Ishikawa (cell line): ENCODE results near the gene TTLL6.

Source experiments
- CEBPB ChIP-seq: IDR thresholded peaks from 2 replicates; pipeline ENCODE4 v1.6.1; 2012
- CREB1 ChIP-seq: IDR thresholded peaks from 2 replicates; pipeline ENCODE4 v1.6.1; 2012; ENCODE audit warnings: low read depth
- EGR1 ChIP-seq: IDR thresholded peaks from 2 replicates; pipeline ENCODE4 v1.6.1; 2012
- EP300 ChIP-seq: IDR thresholded peaks from 2 replicates; pipeline ENCODE4 v1.6.1; 2012; ENCODE audit warnings: borderline replicate concordance
- FOXM1 ChIP-seq: IDR thresholded peaks from 2 replicates; pipeline ENCODE4 v1.6.1; 2012; ENCODE audit warnings: low read depth, borderline replicate concordance
- MAX ChIP-seq: IDR thresholded peaks from 2 replicates; pipeline ENCODE4 v1.6.1; 2012
- NFIC ChIP-seq: IDR thresholded peaks from 2 replicates; pipeline ENCODE4 v1.6.1; 2012
- RAD21 ChIP-seq: IDR thresholded peaks from 2 replicates; pipeline ENCODE4 v1.6.1; 2012; ENCODE audit warnings: low read depth
- REST ChIP-seq: IDR thresholded peaks from 2 replicates; pipeline ENCODE4 v1.6.1; 2012; ENCODE audit warnings: low read depth, mild to moderate bottlenecking
- TAF1 ChIP-seq: IDR thresholded peaks from 2 replicates; pipeline ENCODE4 v1.6.1; 2012; ENCODE audit warnings: low read depth, mild to moderate bottlenecking
- TCF12 ChIP-seq: IDR thresholded peaks from 2 replicates; pipeline ENCODE4 v1.6.1; 2012; ENCODE audit warnings: low read depth
- TEAD4 ChIP-seq: IDR thresholded peaks from 2 replicates; pipeline ENCODE4 v1.6.1; 2012
- YY1 ChIP-seq: IDR thresholded peaks from 2 replicates; pipeline ENCODE4 v1.6.1; 2012; ENCODE audit warnings: low read depth
- ZBTB7A ChIP-seq: IDR thresholded peaks from 2 replicates; pipeline ENCODE4 v1.6.1; 2012; ENCODE audit warnings: low read depth
- TF ChIP-seq, protein P1 (sequence below): IDR thresholded peaks from 2 replicates; pipeline ENCODE4 v1.6.1; 2012

TTLL6 gene

GRCh38 chr17:48830840-48831548 lies 14.0 kb upstream of the TTLL6 start, which contains the start of gene CALCOCO2:
CALCOCO2 (plus strand) TSS chr17:48831035; CDS start chr17:48841708, 10,673 bp downstream.
- peak; percentile 66 for TF ChIP-seq REST
- peak; percentile 46; the same call in 1 of the 2 replicates for TF ChIP-seq TAF1
- no peak for TF ChIP-seq ZBTB7A
- no peak for TF ChIP-seq FOXM1
- no peak for TF ChIP-seq TCF12
- no peak; the same call in 1 of the 2 replicates for TF ChIP-seq MAX
- TF ChIP-seq EGR1 = peak; percentile 12; the same call in 1 of the 2 replicates
- TF ChIP-seq CEBPB = peak; percentile 63; the same call in 1 of the 2 replicates
- TF ChIP-seq, protein P1, sequence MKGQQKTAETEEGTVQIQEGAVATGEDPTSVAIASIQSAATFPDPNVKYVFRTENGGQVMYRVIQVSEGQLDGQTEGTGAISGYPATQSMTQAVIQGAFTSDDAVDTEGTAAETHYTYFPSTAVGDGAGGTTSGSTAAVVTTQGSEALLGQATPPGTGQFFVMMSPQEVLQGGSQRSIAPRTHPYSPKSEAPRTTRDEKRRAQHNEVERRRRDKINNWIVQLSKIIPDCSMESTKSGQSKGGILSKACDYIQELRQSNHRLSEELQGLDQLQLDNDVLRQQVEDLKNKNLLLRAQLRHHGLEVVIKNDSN = 0 out of 2 replicates have a peak, but pooled peaks have one; percentile 17
- no peak for TF ChIP-seq TEAD4
- no peak for TF ChIP-seq EP300
- TF ChIP-seq NFIC = no peak
- TF ChIP-seq RAD21 = no peak
- no peak for TF ChIP-seq YY1
- peak; percentile 74 for TF ChIP-seq CREB1

DNA sequence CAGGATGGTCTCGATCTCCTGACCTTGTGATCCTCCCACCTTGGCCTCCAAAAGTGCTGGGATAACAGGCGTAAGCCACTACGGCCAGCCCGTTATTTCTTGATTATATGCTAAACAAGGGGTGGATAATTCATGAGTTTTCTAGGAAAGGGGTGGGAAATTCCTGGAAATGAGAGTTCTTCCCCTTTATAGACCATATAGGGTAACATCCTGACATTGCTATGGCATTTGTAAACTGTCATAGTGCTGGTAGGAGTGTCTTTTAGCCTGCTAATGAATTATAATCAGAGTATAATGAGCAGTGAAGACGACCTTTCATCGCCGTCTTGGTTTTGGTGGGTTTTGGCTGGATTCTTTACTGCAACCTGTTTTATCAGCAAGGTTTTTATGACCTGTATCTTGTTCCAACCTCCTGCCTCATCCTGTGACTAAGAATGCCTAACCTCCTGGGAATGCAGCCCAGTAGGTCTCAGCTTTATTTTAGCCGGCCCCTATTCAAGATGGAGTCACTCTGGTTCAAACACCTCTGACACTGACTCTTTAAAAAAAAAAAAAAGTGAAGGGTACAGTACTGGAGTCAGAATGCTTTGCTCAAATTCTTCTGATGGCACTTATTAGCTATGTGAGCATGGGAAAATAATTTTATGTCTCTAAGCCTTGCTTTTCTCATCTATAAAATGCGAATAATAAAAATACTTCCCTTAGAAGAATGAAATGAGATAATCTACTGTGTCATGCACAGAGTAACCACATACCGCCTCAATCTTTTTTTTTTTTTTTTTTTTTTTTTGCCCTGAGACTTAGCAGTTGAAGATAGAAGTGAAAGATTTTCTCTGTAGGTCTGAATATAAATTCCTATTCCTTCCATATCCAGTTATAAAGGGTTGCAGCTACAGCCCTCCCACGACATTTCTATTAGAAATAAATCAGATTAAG lies 8.7 kb upstream of the TTLL6 start:
- TF ChIP-seq CREB1 = no peak
- TF ChIP-seq, protein P1 = no peak
- TF ChIP-seq ZBTB7A = no peak
- no peak for TF ChIP-seq TEAD4
- no peak for TF ChIP-seq EGR1
- TF ChIP-seq CEBPB = no peak
- no peak for TF ChIP-seq RAD21
- no peak for TF ChIP-seq TAF1
- no peak for TF ChIP-seq TCF12
- no peak for TF ChIP-seq FOXM1
- no peak for TF ChIP-seq MAX
- TF ChIP-seq REST = no peak
- TF ChIP-seq NFIC = no peak
- no peak for TF ChIP-seq YY1

DNA sequence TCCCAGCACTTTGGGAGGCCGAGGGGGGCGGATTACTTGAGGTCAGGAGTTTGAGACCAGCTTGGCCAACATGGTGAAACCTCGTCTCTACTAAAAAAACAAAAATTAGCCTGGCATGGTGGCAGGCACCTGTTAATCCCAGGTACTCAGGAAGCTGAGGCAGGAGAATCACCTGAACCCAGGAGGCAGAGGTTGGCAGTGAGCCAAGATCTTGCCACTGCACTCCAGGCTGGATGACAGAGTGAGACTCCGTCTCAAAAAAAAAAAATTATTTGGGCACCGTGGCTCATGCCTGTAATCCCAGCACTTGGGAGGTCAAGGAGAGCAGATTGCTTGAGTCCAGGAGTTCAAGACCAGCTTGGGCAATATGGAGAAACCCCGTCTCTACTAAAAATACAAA lies 3.9 kb upstream of the TTLL6 start:
- peak; percentile 62 for TF ChIP-seq NFIC

DNA sequence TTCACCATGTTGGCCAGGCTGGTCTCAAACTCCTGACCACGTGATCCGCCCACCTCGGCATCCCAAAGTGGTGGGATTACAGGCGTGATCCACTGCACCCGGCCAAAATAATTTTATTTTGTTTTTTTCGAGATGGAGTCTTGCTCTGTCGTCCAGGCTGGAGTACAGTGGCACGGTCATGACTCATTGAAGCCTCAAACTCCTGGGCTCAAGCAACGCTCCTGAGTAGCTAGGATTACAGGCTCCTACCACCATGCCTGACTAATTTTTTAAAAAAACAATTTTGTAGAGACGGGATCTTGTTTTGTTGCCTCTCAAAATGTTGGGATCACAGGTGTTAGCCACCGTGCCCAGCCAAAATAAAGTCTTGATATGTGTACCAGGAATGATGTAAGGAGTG lies 2.4 kb upstream of the TTLL6 start:
- TF ChIP-seq CEBPB = no peak
- TF ChIP-seq, protein P1 = no peak
- TF ChIP-seq MAX = no peak
- TF ChIP-seq EGR1 = no peak
- TF ChIP-seq TAF1 = no peak
- TF ChIP-seq ZBTB7A = no peak
- TF ChIP-seq FOXM1 = no peak
- TF ChIP-seq TCF12 = no peak
- TF ChIP-seq REST = no peak
- no peak for TF ChIP-seq TEAD4
- no peak for TF ChIP-seq RAD21
- no peak for TF ChIP-seq EP300
